Measurements from ENCODE around the gene NEB. TPM values are rescaled to one million over a fixed set of nuclear protein-coding genes. Genes with fewer than 3 reads are reported as not detected.
"Not testable (repeated sequence)": the region's sequence is repeated elsewhere in the genome, so short reads cannot be mapped to it uniquely, and the experiment has no call there.

NEB gene
- total RNA-seq, 1 donor from 2014 or later = 1.0 TPM

DNA sequence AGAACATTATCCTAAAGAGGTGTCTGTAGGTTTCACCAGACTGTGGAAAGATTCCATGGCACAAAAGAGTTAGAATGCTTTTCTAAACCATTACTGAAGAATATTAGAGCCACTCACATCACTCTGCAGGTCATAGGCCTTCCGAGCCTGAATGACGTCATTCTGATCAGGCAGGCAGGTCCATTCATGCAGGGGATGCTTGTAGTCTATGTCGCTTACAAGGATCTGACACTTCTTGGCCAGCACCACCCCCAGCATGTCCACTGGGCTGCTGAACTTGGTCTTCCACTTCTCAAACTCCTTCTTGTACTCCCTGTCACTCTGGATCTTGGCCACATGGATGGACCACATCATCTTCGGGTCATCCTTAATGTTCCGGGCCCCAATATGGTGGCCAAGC lies 120.1 kb downstream of the NEB start:
- TF ChIP-seq, protein P1, sequence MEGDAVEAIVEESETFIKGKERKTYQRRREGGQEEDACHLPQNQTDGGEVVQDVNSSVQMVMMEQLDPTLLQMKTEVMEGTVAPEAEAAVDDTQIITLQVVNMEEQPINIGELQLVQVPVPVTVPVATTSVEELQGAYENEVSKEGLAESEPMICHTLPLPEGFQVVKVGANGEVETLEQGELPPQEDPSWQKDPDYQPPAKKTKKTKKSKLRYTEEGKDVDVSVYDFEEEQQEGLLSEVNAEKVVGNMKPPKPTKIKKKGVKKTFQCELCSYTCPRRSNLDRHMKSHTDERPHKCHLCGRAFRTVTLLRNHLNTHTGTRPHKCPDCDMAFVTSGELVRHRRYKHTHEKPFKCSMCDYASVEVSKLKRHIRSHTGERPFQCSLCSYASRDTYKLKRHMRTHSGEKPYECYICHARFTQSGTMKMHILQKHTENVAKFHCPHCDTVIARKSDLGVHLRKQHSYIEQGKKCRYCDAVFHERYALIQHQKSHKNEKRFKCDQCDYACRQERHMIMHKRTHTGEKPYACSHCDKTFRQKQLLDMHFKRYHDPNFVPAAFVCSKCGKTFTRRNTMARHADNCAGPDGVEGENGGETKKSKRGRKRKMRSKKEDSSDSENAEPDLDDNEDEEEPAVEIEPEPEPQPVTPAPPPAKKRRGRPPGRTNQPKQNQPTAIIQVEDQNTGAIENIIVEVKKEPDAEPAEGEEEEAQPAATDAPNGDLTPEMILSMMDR (IDR thresholded peaks at IDR 0.05) = no peak
- Mint-ChIP-seq H3K36me3 (ENCODE audit: low read depth) (no peaks in the 10 kb centered on the region), H3K27ac (ENCODE audit: unreplicated experiment) (no peak overlapping the region), H3K4me3 (ENCODE audit: unreplicated experiment) (no peak overlapping the region), H3K9me3 (ENCODE audit: low read depth) (no peaks in the 10 kb centered on the region), H3K27me3 (ENCODE audit: low read depth) (no peaks in the 10 kb centered on the region), H3K4me1 (ENCODE audit: low read depth) (peaks cover 11% of the 10 kb centered on the region)
- no peak for DNase-seq (ENCODE audit: low spot score)

DNA sequence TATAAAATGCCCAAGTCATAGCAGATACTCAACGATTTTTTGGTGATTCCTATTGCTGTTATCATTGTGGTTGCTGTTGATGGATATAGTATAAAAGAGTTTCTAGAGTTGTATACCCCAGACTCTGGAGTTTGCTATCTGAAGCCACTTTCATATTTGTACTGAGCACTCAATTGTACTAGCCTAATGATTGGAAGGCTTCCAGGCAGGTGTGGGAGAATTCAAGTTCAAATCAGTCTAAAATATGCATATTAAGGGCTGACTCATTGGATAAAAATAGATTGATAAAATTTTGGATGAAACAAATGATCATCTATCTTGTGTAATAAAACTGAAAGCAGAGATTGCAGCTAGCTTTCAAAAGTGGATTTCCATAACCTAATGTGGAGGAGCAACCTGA lies 122.9 kb downstream of the NEB start:
- H3K27me3 Mint-ChIP-seq (ENCODE audit: low read depth) = no peaks in the 10 kb centered on the region

DNA sequence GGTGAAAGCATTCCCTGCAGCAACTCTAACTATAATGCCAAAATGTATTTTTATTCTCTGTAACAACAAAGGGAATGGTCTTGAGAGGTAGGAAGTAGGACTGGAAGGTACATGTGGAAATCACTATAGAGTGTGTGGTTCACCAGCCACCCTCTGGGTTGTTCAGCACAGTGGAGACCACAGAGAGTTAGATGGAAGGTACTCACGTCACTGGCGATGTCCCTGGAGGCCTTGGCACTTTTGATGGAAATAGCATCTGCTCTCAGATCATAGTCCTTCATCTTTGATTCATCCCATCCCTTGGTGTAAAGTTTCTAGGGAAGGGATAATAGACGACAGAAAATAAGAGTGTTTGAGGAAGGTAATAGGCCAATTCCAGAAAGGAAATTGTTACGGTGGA lies 124.0 kb downstream of the NEB start:
- no peaks in the 10 kb centered on the region for H3K4me1 Mint-ChIP-seq (ENCODE audit: low read depth)
- TF ChIP-seq, protein P1 (IDR thresholded peaks at IDR 0.05) = no peak

More for the DNA sequence above, 122.9 kb downstream of the NEB start:
- no peak overlapping the region for H3K4me3 Mint-ChIP-seq (ENCODE audit: unreplicated experiment)
- no peaks in the 10 kb centered on the region for H3K36me3 Mint-ChIP-seq (ENCODE audit: low read depth)
- H3K4me1 Mint-ChIP-seq (ENCODE audit: low read depth) = no peaks in the 10 kb centered on the region
- no peak overlapping the region for H3K27ac Mint-ChIP-seq (ENCODE audit: unreplicated experiment)
- no peaks in the 10 kb centered on the region for H3K9me3 Mint-ChIP-seq (ENCODE audit: low read depth)
- no peak for DNase-seq (ENCODE audit: low spot score)
- TF ChIP-seq, protein P1 (IDR thresholded peaks at IDR 0.05) = no peak

DNA sequence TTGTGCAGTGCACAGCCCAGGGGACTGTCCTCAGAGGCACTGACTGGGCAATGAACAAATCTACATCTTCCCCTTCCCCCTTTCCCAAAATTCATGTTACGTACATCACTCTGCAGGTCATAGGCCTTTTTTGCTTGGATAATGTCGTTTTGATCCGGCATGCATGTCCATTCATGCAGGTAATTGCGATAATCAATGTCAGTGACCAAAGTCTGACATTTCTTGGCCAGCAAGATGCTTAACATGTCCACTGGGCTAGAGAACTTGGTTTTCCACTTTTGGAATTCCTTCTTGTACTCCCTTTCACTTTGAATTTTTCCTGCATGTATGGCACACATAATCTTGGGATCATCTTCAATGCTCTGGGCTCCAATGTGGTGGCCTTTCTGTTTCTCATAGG lies 124.6 kb downstream of the NEB start:
- H3K27ac Mint-ChIP-seq (ENCODE audit: unreplicated experiment) = no peak overlapping the region

More for the DNA sequence above, 124.0 kb downstream of the NEB start:
- Mint-ChIP-seq H3K27me3 (ENCODE audit: low read depth) (no peaks in the 10 kb centered on the region), H3K36me3 (ENCODE audit: low read depth) (no peaks in the 10 kb centered on the region), H3K27ac (ENCODE audit: unreplicated experiment) (no peak overlapping the region), H3K9me3 (ENCODE audit: low read depth) (no peaks in the 10 kb centered on the region), H3K4me3 (ENCODE audit: unreplicated experiment) (no peak overlapping the region)
- DNase-seq (ENCODE audit: low spot score) = no peak

DNA sequence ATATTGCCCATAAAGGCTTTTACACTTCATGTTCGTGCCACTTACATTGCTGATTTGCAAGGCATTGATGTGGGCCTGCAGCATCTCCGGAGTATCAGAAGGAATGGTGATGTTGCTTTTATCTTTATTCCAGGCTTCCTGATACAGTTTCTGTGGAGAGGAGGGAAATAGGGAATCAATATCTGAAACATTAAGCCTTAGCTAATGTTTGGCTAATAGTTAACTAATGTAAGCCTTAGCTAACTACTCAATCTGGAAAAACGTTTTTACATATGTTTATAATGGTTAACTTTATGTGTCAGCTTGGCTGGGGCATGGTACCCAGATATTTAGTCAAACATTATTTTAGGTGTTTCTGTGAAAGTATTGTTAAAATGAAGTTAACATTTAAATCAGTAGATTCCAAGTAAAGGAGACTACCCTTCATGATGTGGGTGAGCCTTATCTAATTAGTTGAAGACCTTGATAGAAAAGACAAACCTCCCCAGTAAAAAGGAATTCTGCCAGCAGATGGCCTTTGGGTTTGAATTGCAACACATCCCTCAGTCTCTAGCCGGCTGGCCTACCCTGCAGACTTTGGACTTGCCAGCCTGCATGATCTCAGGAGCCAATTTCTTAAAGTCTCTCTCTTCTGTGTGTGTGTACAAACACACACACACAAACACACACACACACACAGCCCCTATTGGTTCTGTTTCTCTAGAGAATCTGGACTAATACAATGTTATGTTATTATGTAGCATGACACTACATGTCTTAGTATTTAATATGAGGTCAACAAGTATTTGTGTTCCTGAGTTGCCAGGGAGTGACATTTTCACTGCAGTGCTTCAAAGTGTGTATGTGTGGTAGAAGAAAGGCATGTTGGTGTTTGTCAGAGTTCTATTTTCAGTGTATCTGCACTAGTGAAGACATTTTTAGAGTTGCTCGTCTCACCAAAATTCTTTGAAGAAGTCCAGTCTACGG lies 126.5 kb downstream of the NEB start:
- not testable (repeated sequence) for H3K4me3 Mint-ChIP-seq (ENCODE audit: unreplicated experiment); H3K36me3 Mint-ChIP-seq (ENCODE audit: low read depth); H3K4me1 Mint-ChIP-seq (ENCODE audit: low read depth); H3K27me3 Mint-ChIP-seq (ENCODE audit: low read depth); DNase-seq (ENCODE audit: low spot score); H3K27ac Mint-ChIP-seq (ENCODE audit: unreplicated experiment); H3K9me3 Mint-ChIP-seq (ENCODE audit: low read depth)

More for the DNA sequence above, 124.6 kb downstream of the NEB start:
- Mint-ChIP-seq H3K36me3 (ENCODE audit: low read depth) (no peaks in the 10 kb centered on the region), H3K9me3 (ENCODE audit: low read depth) (no peaks in the 10 kb centered on the region), H3K4me1 (ENCODE audit: low read depth) (no peaks in the 10 kb centered on the region), H3K27me3 (ENCODE audit: low read depth) (no peaks in the 10 kb centered on the region), H3K4me3 (ENCODE audit: unreplicated experiment) (no peak overlapping the region)
- no peak for DNase-seq (ENCODE audit: low spot score)
- TF ChIP-seq, protein P1 (IDR thresholded peaks at IDR 0.05) = no peak

DNA sequence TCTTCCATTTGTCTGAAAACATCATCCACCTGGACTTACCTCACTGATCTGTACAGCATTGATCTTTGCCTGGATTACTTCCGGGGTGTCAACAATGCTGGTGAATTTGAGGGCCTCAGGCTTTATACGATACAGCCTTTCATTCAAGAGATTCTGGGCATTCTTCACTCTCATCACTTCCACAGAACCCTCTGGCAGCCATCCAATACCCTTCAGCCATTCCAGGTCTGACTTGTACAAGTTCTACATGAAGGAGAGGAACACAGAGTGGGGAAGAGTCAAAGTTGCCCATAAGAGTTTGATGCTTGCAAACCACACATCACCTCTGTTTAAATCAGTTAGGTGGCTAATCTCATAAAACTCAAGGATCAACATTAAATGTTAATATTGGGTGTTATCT lies 130.7 kb downstream of the NEB start:
- not testable (repeated sequence) for H3K27ac Mint-ChIP-seq (ENCODE audit: unreplicated experiment); H3K4me1 Mint-ChIP-seq (ENCODE audit: low read depth); H3K36me3 Mint-ChIP-seq (ENCODE audit: low read depth); H3K27me3 Mint-ChIP-seq (ENCODE audit: low read depth); H3K4me3 Mint-ChIP-seq (ENCODE audit: unreplicated experiment); DNase-seq (ENCODE audit: low spot score); H3K9me3 Mint-ChIP-seq (ENCODE audit: low read depth)

DNA sequence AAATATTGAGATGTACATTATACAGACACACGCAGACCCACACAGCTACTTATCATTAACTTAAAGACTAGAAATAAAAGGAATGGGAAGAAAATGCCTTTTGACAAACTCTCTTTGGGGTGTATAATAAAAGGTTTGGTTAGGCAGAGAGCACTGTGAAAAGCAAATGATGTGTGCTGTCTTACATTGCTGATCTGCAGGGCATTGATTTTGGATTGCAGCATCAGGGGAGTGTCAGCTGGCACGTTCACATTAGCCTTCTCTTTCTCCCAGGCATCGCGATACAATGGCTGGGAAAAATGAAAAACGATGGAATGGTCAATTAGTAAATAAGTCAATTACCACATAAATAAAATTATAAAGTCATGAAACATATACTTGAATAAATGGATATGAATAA lies 131.9 kb downstream of the NEB start:
- DNase-seq (ENCODE audit: low spot score); H3K36me3 Mint-ChIP-seq (ENCODE audit: low read depth); H3K4me1 Mint-ChIP-seq (ENCODE audit: low read depth); H3K27ac Mint-ChIP-seq (ENCODE audit: unreplicated experiment); H3K4me3 Mint-ChIP-seq (ENCODE audit: unreplicated experiment); H3K9me3 Mint-ChIP-seq (ENCODE audit: low read depth); H3K27me3 Mint-ChIP-seq (ENCODE audit: low read depth): not testable (repeated sequence)

DNA sequence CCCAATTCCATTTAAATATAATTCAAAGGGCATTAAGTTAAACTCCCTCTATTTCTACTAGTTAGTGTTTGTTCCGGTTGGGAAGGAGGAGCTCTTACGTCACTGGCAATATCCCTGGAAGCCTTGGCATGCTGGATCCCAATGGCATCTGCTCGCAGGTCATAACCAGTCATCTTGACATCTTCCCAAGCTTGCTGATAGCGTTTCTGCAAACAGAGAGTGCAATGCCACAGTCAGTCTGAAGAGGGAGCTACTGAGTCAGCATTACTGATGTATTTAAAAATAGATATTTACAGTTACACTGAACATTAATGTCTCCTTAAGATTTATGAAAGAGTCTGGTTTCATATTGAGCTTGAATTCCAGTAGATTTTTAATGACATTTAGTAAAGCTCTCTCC lies 132.5 kb downstream of the NEB start:
- not testable (repeated sequence) for H3K27ac Mint-ChIP-seq (ENCODE audit: unreplicated experiment); H3K4me3 Mint-ChIP-seq (ENCODE audit: unreplicated experiment); DNase-seq (ENCODE audit: low spot score)

DNA sequence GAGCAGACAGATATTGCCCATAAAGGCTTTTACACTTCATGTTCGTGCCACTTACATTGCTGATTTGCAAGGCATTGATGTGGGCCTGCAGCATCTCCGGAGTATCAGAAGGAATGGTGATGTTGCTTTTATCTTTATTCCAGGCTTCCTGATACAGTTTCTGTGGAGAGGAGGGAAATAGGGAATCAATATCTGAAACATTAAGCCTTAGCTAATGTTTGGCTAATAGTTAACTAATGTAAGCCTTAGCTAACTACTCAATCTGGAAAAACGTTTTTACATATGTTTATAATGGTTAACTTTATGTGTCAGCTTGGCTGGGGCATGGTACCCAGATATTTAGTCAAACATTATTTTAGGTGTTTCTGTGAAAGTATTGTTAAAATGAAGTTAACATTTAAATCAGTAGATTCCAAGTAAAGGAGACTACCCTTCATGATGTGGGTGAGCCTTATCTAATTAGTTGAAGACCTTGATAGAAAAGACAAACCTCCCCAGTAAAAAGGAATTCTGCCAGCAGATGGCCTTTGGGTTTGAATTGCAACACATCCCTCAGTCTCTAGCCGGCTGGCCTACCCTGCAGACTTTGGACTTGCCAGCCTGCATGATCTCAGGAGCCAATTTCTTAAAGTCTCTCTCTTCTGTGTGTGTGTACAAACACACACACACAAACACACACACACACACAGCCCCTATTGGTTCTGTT lies 137.2 kb downstream of the NEB start:
- not testable (repeated sequence) for H3K9me3 Mint-ChIP-seq (ENCODE audit: low read depth); H3K4me3 Mint-ChIP-seq (ENCODE audit: unreplicated experiment); H3K36me3 Mint-ChIP-seq (ENCODE audit: low read depth); H3K27ac Mint-ChIP-seq (ENCODE audit: unreplicated experiment); H3K4me1 Mint-ChIP-seq (ENCODE audit: low read depth); DNase-seq (ENCODE audit: low spot score); H3K27me3 Mint-ChIP-seq (ENCODE audit: low read depth)

More for the DNA sequence above, 132.5 kb downstream of the NEB start:
- H3K4me1 Mint-ChIP-seq (ENCODE audit: low read depth); H3K36me3 Mint-ChIP-seq (ENCODE audit: low read depth); H3K9me3 Mint-ChIP-seq (ENCODE audit: low read depth); H3K27me3 Mint-ChIP-seq (ENCODE audit: low read depth): not testable (repeated sequence)
